T-helper 2 cell (primary cell): Measurements from ENCODE around the gene PLXNA2.

Experiments used
- DNase-seq, 5 experiments: peaks; one replicate each; pipeline versions ENCODE4 v3.0.0 to v3.0.0-alpha.2; 2012 to 2022

PLXNA2 gene

GRCh38 chr1:208108213-208108608 lies 136.0 kb downstream of the PLXNA2 start:
- DNase-seq, result no peak

GRCh38 chr1:208107425-208108212 lies 136.6 kb downstream of the PLXNA2 start:
- DNase-seq, result no peak

DNA sequence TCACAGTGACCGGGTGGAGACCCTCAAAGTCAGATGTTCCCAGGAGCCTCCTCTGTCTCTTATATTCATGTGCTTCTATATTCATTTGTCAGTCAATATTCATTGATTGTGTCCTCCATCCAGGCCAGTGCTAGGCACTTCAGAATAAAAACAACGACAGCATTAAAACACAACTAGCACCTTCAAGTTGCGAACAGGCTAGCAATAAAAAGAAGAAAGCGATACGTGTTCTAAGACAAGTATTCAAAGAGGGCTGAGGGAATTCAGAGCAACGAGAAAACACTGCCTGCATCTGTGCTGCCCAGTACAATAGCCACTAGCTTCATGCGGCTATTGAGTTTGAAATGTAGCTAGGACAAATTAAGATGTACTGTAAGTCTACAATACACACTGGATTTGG lies 138.0 kb downstream of the PLXNA2 start:
- DNase-seq, result no peak

GRCh38 chr1:208105756-208106155 lies 138.4 kb downstream of the PLXNA2 start:
- DNase-seq, result no peak

DNA sequence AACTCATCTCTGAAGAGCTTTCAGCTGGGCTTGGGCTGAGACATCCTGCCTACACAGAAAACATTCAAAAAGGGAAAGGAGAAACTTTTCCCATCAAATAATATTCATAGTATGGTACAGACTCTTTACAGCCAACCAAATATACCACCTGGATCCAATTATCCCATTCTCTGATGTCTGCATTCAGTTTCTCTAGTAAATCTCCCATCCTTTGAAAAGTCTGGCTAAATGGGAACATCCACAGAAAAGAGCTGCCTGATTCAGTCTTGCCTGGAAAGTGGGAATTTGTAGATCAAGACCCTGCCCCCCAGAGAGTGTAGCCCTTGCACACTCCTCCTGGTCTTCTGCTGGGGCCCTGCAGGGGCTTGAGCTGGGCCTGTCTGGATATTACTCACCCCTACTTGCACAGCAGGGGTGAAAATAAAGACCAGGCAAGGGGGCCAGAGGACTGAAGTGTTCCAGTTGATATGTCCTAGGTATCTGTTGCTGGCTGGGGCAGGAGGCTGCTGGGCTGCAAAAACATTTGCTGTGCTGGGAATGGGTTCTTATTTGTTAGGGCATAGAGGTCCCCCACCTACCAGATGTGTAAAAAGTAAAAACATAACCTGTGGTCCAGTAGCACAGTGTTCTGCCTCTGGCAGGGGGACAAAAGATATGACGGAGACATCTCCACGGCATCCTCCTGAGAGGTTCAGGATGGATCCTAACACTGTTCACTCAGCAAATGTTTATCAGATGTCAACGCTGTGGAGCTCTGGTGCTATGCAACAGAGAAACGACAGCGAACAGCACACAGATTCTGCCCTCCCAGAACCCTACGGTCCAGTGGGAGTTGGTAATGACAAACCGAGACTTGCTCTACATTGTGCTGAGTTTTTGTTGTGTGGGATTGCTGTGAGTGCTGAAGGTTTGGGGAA lies 140.3 kb downstream of the PLXNA2 start:
- no peak for DNase-seq

- DNase-seq, result no peak
Observed at GRCh38 chr1:208101661-208102431, 142.3 kb downstream of the PLXNA2 start.

DNA sequence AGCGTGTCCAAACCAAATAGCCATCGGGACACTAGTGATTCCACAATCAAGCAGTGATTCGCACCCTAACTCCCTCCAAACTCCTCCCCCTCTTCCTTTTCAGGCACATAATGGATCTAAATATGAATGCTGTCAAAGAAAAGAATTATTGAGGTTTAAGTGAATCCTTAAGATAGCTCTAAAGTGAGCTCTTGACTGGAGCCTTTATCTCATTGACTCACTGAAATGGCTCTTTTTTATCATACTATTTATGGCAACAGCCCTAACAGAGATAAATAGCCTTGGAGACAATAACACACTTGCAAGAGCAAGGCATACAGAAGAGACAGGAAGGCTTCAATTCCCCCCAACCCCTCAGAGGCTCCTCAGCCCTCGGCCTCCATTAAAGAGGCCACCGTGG lies 143.3 kb downstream of the PLXNA2 start:
- DNase-seq, result no peak

GRCh38 chr1:208100106-208100505 lies 144.1 kb downstream of the PLXNA2 start:
- no peak for DNase-seq

GRCh38 chr1:208098773-208099172 lies 145.4 kb downstream of the PLXNA2 start:
- DNase-seq, result no peak

- DNase-seq, result peak in 3 of 5 experiments; percentile 7 to 39 (median 24)
Observed at GRCh38 chr1:208093754-208094719, 150.1 kb downstream of the PLXNA2 start.

GRCh38 chr1:208093046-208093445 lies 151.1 kb downstream of the PLXNA2 start:
- no peak for DNase-seq

GRCh38 chr1:208090388-208091301 lies 153.5 kb downstream of the PLXNA2 start:
- no peak for DNase-seq

DNA sequence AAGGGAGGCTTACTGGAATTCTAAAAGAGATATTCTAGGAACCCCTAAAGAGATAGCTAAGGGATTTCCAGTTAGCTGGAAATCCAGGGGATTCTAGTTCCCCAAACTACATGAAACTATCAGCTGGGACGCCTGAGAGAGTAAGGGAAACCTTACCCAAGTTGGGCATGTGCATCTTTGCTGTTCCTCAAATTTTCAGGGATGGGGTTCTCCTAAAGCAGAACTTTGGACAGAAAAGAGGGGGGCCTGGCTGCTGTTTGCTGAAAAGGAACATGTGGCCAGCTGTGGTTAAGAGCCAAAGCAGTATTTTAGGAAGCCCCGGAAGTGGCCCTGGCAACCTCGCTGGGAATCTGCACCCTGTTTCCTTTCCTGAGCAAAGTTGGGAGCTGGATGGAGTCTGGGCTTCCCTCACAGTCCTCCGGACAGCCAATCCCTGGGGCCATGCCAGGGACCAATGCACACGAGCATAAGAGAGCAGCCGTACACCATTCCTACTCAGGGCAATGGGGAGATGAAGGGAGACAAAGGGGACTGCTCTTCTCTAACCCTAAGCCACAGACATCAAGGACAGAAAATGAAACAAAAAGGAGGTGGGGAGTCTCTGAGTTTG lies 154.3 kb downstream of the PLXNA2 start:
- no peak for DNase-seq

- no peak for DNase-seq
Observed at GRCh38 chr1:208089149-208089548, 155.0 kb downstream of the PLXNA2 start.

- no peak for DNase-seq
Observed at GRCh38 chr1:208088319-208088718, 155.9 kb downstream of the PLXNA2 start.

GRCh38 chr1:208085655-208086515 lies 158.3 kb downstream of the PLXNA2 start:
- DNase-seq, result no peak

DNA sequence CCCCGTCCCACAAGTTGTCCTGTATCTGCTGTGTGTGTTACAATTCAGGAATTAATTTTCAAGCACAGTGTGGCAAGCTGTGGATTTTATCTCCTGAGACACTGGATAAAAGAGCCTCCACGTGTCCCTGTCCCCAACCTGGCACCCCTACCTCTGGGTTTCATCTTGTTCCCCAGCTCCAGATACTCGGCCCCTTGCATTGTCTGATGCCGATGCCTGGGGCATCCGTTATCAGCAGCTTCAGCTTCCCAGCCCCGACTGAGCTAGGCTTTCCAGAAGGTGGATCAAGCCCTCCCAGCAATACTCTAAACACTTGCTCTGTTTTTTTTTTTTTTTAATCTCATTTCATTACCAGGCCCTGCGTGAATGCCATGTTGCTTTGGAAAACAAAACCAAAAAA lies 159.4 kb downstream of the PLXNA2 start:
- no peak for DNase-seq

DNA sequence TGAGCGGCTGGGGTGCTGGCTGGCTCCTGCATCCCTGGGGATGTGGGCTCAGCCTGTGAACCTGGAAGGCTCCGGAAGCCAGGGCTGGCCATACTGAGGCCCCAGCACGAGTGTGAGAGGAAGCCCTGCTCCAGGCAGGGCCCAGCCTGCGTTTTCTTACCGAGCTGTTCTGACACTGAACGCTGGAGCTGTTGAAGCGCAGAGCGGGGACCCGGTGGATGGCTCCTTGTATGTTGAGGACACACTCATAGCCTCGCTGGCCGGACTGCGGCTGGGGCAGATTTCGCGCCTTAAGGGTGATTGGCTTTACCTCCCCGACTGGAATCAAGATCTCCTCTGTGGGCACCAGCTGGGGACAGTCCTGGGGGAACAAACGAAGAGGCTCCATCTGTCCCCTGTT lies 160.0 kb downstream of the PLXNA2 start:
- no peak for DNase-seq

DNA sequence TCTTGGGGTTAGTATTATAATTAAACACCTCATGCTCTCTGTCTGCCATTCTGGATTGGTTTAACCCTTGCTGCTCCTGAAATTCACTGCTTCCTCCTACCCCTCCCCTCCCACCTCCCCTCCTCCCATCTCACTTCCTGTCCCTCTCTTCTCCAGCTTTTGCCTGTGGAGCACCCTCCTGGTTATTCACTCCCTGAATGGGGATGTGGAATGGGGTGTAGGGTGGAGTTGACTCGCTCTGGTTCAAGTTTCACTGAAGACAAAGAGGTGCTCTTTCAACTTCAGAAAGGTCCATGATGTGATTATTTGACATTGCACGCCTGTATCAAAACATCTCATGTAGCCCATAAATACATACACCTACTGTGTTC lies 160.5 kb downstream of the PLXNA2 start:
- DNase-seq, result no peak
